Spleen (tissue), 7 donors: Measurements from ENCODE around the gene PTPN3.

Source experiments
- POLR2A ChIP-seq, 3 donors: fragments of 450-650 bp; IDR thresholded peaks; one replicate each; pipeline ENCODE4 v1.5.1; 2017; ENCODE audit warnings: antibody characterized with exemption in 3 of 3, mild to moderate bottlenecking in 1 of 3
- POLR2AphosphoS5 ChIP-seq, 3 donors: sonication (generic); formaldehyde crosslinking; IDR thresholded peaks; one replicate each; pipeline ENCODE4 v1.5.1; 2017; ENCODE audit warnings: antibody characterized with exemption in 3 of 3
- TF ChIP-seq, protein P1 (sequence below), 11 experiments: fragments of 200-600 bp in 7 of 11; fragments of 450-650 bp in 4 of 11; sonication (generic) in 4 of 11; IDR thresholded peaks in 8 of 11; conservative IDR thresholded peaks in 3 of 11; 1 replicate in 7 of 11; 2 replicates in 4 of 11; pipeline versions ENCODE4 v1.4.0 to v1.8.0; 2016 to 2021; ENCODE audit warnings: antibody characterized with exemption in 11 of 11, inconsistent platforms in 4 of 11, mild to moderate bottlenecking in 1 of 11
- donor health status: DM: no; HTN: no; CAD: no; lungs with moderate emphysema.
- donor health status: DM: no; HTN: no; CAD: no.
- donor health status: DM: no; HTN: no; CAD: no.

DNA sequence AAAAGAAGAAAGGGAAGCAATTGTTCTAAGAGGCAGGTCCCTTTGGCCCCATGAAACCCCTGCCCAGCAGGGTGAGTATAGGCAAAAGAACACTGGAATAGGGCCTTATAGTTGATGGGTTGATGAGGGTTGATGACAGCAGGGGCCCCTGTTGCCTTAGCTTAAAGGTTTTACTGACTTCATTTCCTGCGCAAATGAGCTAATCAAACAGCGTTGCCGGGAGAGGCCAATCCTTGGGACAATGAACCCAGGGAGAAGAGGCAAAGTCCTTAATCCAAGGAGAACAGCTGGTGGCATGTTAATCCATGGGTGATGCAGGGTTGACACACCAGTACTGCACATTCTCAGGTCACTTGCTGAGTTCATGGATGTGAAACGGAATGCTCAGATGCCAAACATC, 155.2 kb downstream of the PTPN3 start:
- TF ChIP-seq POLR2A (IDR thresholded peaks at IDR 0.05) (no peak), POLR2AphosphoS5 (IDR thresholded peaks at IDR 0.05) (no peak)
- TF ChIP-seq, protein P1, sequence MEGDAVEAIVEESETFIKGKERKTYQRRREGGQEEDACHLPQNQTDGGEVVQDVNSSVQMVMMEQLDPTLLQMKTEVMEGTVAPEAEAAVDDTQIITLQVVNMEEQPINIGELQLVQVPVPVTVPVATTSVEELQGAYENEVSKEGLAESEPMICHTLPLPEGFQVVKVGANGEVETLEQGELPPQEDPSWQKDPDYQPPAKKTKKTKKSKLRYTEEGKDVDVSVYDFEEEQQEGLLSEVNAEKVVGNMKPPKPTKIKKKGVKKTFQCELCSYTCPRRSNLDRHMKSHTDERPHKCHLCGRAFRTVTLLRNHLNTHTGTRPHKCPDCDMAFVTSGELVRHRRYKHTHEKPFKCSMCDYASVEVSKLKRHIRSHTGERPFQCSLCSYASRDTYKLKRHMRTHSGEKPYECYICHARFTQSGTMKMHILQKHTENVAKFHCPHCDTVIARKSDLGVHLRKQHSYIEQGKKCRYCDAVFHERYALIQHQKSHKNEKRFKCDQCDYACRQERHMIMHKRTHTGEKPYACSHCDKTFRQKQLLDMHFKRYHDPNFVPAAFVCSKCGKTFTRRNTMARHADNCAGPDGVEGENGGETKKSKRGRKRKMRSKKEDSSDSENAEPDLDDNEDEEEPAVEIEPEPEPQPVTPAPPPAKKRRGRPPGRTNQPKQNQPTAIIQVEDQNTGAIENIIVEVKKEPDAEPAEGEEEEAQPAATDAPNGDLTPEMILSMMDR (IDR thresholded peaks at IDR 0.05 in 8 of 11, conservative IDR thresholded peaks at IDR 0.05 in 3 of 11) = no peak
